Neuron (in vitro differentiated cells): ENCODE results near the gene TOR1B.
"Not testable (repeated sequence)": the region's sequence is repeated elsewhere in the genome, so short reads cannot be mapped to it uniquely, and the experiment has no call there.

ENCODE experiments used
- H2AFZ ChIP-seq: one replicate; pipeline ENCODE4 v1.6.1; 2013; ENCODE audit warnings: low read depth, mild to moderate bottlenecking, inconsistent platforms, low read length, moderate library complexity
- H3K27me3 ChIP-seq: one replicate; pipeline ENCODE4 v1.6.1; 2013; ENCODE audit warnings: low read length; ENCODE audit not compliant: insufficient read depth
- H3K36me3 ChIP-seq: one replicate; pipeline ENCODE4 v1.6.1; 2013; ENCODE audit warnings: low read length; ENCODE audit not compliant: insufficient read depth
- H3K4me1 ChIP-seq: one replicate; pipeline ENCODE4 v1.6.1; 2013; ENCODE audit warnings: low read length; ENCODE audit not compliant: insufficient read depth
- H3K4me3 ChIP-seq: 2 replicates; pipeline ENCODE4 v1.5.1; 2013; ENCODE audit warnings: mild to moderate bottlenecking, low read length, moderate library complexity
- H3K9me3 ChIP-seq: one replicate; pipeline ENCODE4 v1.6.1; 2013; ENCODE audit warnings: low read length

The TOR1B gene

GRCh38 chr9:129802833-129803675 lies at the start of gene TOR1B:
TOR1B (plus strand) TSS chr9:129803184; CDS start chr9:129803213, 29 bp downstream.
- H3K9me3 ChIP-seq = no peaks in the 10 kb centered on the region
- no peaks in the 10 kb centered on the region for H3K27me3 ChIP-seq
- H3K4me3 ChIP-seq = peak within 1 kb of the TSS; percentile 92
- peaks cover 9% of the 10 kb centered on the region for H3K4me1 ChIP-seq
- peak within 1 kb of the TSS; percentile 87 for H2AFZ ChIP-seq
- peaks cover 5% of the 10 kb centered on the region for H3K36me3 ChIP-seq

- H3K27me3 ChIP-seq = peaks cover 24% of the 10 kb centered on the region
- H3K4me3 ChIP-seq = no peak overlapping the region
- H2AFZ ChIP-seq = no peak overlapping the region
- H3K4me1 ChIP-seq = peaks cover 11% of the 10 kb centered on the region
- no peaks in the 10 kb centered on the region for H3K36me3 ChIP-seq
- no peaks in the 10 kb centered on the region for H3K9me3 ChIP-seq
These were observed 47.8 kb upstream of the TOR1B start for GRCh38 chr9:129755151-129755550.

GRCh38 chr9:129756191-129756590 lies 46.8 kb upstream of the TOR1B start:
- Histone ChIP-seq H3K9me3 (no peaks in the 10 kb centered on the region), H3K4me3 (no peak overlapping the region), H3K4me1 (peaks cover 11% of the 10 kb centered on the region), H2AFZ (no peak overlapping the region), H3K27me3 (peaks cover 24% of the 10 kb centered on the region), H3K36me3 (no peaks in the 10 kb centered on the region)

- H3K4me3 ChIP-seq = no peak overlapping the region
- peaks cover 22% of the 10 kb centered on the region for H3K27me3 ChIP-seq
- H3K9me3 ChIP-seq = no peaks in the 10 kb centered on the region
- no peak overlapping the region for H2AFZ ChIP-seq
- H3K4me1 ChIP-seq = peaks cover 11% of the 10 kb centered on the region
- no peaks in the 10 kb centered on the region for H3K36me3 ChIP-seq
These were observed 45.9 kb upstream of the TOR1B start for GRCh38 chr9:129757045-129757444.

- H3K36me3 ChIP-seq = no peaks in the 10 kb centered on the region
- H2AFZ ChIP-seq = no peak overlapping the region
These were observed 43.7 kb upstream of the TOR1B start for GRCh38 chr9:129759319-129759718.

GRCh38 chr9:129759804-129760502 lies 43.0 kb upstream of the TOR1B start:
- peaks cover 10% of the 10 kb centered on the region for H3K27me3 ChIP-seq
- no peaks in the 10 kb centered on the region for H3K4me1 ChIP-seq
- no peaks in the 10 kb centered on the region for H3K9me3 ChIP-seq
- H3K4me3 ChIP-seq = no peak overlapping the region
- H3K36me3 ChIP-seq = no peaks in the 10 kb centered on the region
- no peak overlapping the region for H2AFZ ChIP-seq

More at GRCh38 chr9:129759319-129759718, 43.7 kb upstream of the TOR1B start:
- H3K27me3 ChIP-seq = peaks cover 10% of the 10 kb centered on the region
- no peaks in the 10 kb centered on the region for H3K4me1 ChIP-seq
- H3K9me3 ChIP-seq = no peaks in the 10 kb centered on the region
- no peak overlapping the region for H3K4me3 ChIP-seq

- H3K4me3 ChIP-seq, H3K4me1 ChIP-seq, H2AFZ ChIP-seq, H3K27me3 ChIP-seq, H3K36me3 ChIP-seq, H3K9me3 ChIP-seq: not testable (repeated sequence)
These were observed 42.2 kb upstream of the TOR1B start for GRCh38 chr9:129760784-129761183.

GRCh38 chr9:129761293-129761900 lies 41.6 kb upstream of the TOR1B start:
- no peaks in the 10 kb centered on the region for H3K36me3 ChIP-seq
- no peak overlapping the region for H3K4me3 ChIP-seq
- no peak overlapping the region for H2AFZ ChIP-seq
- H3K4me1 ChIP-seq = no peaks in the 10 kb centered on the region
- H3K27me3 ChIP-seq = peaks cover 5% of the 10 kb centered on the region
- H3K9me3 ChIP-seq = no peaks in the 10 kb centered on the region

- H3K4me1 ChIP-seq = no peaks in the 10 kb centered on the region
- no peak overlapping the region for H3K4me3 ChIP-seq
These were observed 41.0 kb upstream of the TOR1B start for GRCh38 chr9:129761901-129762369.

GRCh38 chr9:129762370-129762984 lies 40.5 kb upstream of the TOR1B start:
- H3K4me3 ChIP-seq, H2AFZ ChIP-seq: not testable (repeated sequence)

More at GRCh38 chr9:129761901-129762369, 41.0 kb upstream of the TOR1B start:
- H3K27me3 ChIP-seq = peaks cover 5% of the 10 kb centered on the region
- H2AFZ ChIP-seq = no peak overlapping the region
- no peaks in the 10 kb centered on the region for H3K36me3 ChIP-seq
- no peaks in the 10 kb centered on the region for H3K9me3 ChIP-seq

GRCh38 chr9:129762985-129763926 lies 39.7 kb upstream of the TOR1B start:
- Histone ChIP-seq H3K9me3 (no peaks in the 10 kb centered on the region), H2AFZ (no peak overlapping the region), H3K4me3 (no peak overlapping the region)

More at GRCh38 chr9:129762370-129762984, 40.5 kb upstream of the TOR1B start:
- not testable (repeated sequence) for H3K4me1 ChIP-seq, H3K27me3 ChIP-seq, H3K9me3 ChIP-seq, H3K36me3 ChIP-seq

GRCh38 chr9:129765764-129766317 lies 37.1 kb upstream of the TOR1B start:
- Histone ChIP-seq H3K9me3 (no peaks in the 10 kb centered on the region), H3K4me3 (no peak overlapping the region), H2AFZ (no peak overlapping the region), H3K36me3 (no peaks in the 10 kb centered on the region), H3K4me1 (no peaks in the 10 kb centered on the region), H3K27me3 (peaks cover 5% of the 10 kb centered on the region)

More at GRCh38 chr9:129762985-129763926, 39.7 kb upstream of the TOR1B start:
- Histone ChIP-seq H3K4me1 (no peaks in the 10 kb centered on the region), H3K36me3 (no peaks in the 10 kb centered on the region), H3K27me3 (peaks cover 5% of the 10 kb centered on the region)
